HepG2 (cell line): ENCODE results near the gene ARL16. TPM values are rescaled to one million over a fixed set of nuclear protein-coding genes. Genes with fewer than 3 reads are reported as not detected.
A peak's percentile ranks its signal among the peaks of the same experiment; 100 is the strongest.

Experiments used
- BORCS8-MEF2B ChIP-seq: sonication (generic); formaldehyde crosslinking; IDR thresholded peaks from 2 replicates; pipeline ENCODE4 v1.8.0; 2022; ENCODE audit warnings: mild to moderate bottlenecking, missing genetic modification reagents
- CC2D1A ChIP-seq: sonication (generic); formaldehyde crosslinking; IDR thresholded peaks from 2 replicates; pipeline ENCODE4 v1.8.1; 2023; ENCODE audit warnings: mild to moderate bottlenecking, missing genetic modification reagents
- CHD4 ChIP-seq: fragments of 200-600 bp; sonication (generic); IDR thresholded peaks from 2 replicates; pipeline ENCODE4 v1.7.0; 2017; ENCODE audit warnings: mild to moderate bottlenecking, low read length, borderline replicate concordance
- CTCF ChIP-seq: sonication (generic); formaldehyde crosslinking; IDR thresholded peaks from 2 replicates; pipeline ENCODE4 v1.5.0; 2020; ENCODE audit warnings: mild to moderate bottlenecking, missing genetic modification reagents, moderate library complexity
- DMTF1 ChIP-seq: sonication (generic); formaldehyde crosslinking; IDR thresholded peaks from 2 replicates; pipeline ENCODE4 v1.4.0; 2020; ENCODE audit warnings: mild to moderate bottlenecking, missing genetic modification reagents
- E2F5 ChIP-seq: sonication (generic); formaldehyde crosslinking; conservative IDR thresholded peaks from 2 replicates; pipeline ENCODE4 v1.4.0; 2020; ENCODE audit warnings: missing genetic modification reagents
- GABPB1 ChIP-seq: IDR thresholded peaks from 2 replicates; pipeline ENCODE4 v1.6.1; 2016; ENCODE audit warnings: mild to moderate bottlenecking, missing genetic modification reagents, moderate library complexity, missing compliant biosample characterization
- HNF4G ChIP-seq, 2 experiments: sonication (generic) in 1 of 2; formaldehyde crosslinking in 1 of 2; IDR thresholded peaks; 2 replicates each; pipeline versions ENCODE4 v1.4.0 to v1.6.1; 2011 to 2020; ENCODE audit warnings: borderline replicate concordance in 2 of 2, low read depth in 2 of 2, mild to moderate bottlenecking in 2 of 2, low read length in 1 of 2, missing genetic modification reagents in 1 of 2, moderate library complexity in 1 of 2
- KDM1A ChIP-seq: IDR thresholded peaks from 2 replicates; pipeline ENCODE4 v1.6.1; 2016; ENCODE audit warnings: missing compliant biosample characterization
- PBX2 ChIP-seq: IDR thresholded peaks from 2 replicates; pipeline ENCODE4 v1.6.1; 2016; ENCODE audit warnings: control low read depth
- PITX1 ChIP-seq: sonication (generic); formaldehyde crosslinking; IDR thresholded peaks from 2 replicates; pipeline ENCODE4 v1.5.1; 2020; ENCODE audit warnings: mild to moderate bottlenecking, missing genetic modification reagents
- ZHX1 ChIP-seq: sonication (generic); formaldehyde crosslinking; IDR thresholded peaks from 2 replicates; pipeline ENCODE4 v1.8.1; 2022; ENCODE audit warnings: low read depth, mild to moderate bottlenecking, missing genetic modification reagents
- ZNF160 ChIP-seq: sonication (generic); formaldehyde crosslinking; IDR thresholded peaks from 2 replicates; pipeline ENCODE4 v1.8.0; 2022; ENCODE audit warnings: mild to moderate bottlenecking, inconsistent platforms, missing genetic modification reagents
- ZNF512B ChIP-seq: sonication (generic); formaldehyde crosslinking; IDR thresholded peaks from 2 replicates; pipeline ENCODE4 v1.5.1; 2020; ENCODE audit warnings: missing genetic modification reagents, mild to moderate bottlenecking, borderline replicate concordance
- ZNF644 ChIP-seq: IDR thresholded peaks from 2 replicates; pipeline ENCODE4 v1.6.1; 2016; ENCODE audit warnings: low read depth
- polyA plus RNA-seq, 8 experiments: library from polyadenylated mRNA; depleted of rRNA in 3 of 8; stranded (reverse) in 7 of 8; unstranded in 1 of 8; fragments of >200 nt; fragmentation: Illumina TruSeq in 4 of 8; extraction: Trizol in 4 of 8; gene quantifications; 2 replicates each; pipeline versions ENCODE4 v1.2.1 to v1.2.3, GENCODE V29; 2011 to 2016; ENCODE audit warnings: low read depth in 4 of 8, missing spikeins in 1 of 8, mixed read lengths in 1 of 8; ENCODE audit not compliant: insufficient read depth in 1 of 8
- total RNA-seq, 5 experiments: library from RNA; depleted of rRNA; stranded (reverse); fragments of >200 nt; fragmentation: Illumina TruSeq; extraction: Trizol; gene quantifications; 2 replicates each; pipeline ENCODE4 v1.2.3, GENCODE V29; 2016; ENCODE audit warnings: low read depth in 1 of 5

ARL16 gene
- total and polyA plus RNA-seq, 2 of the 13 experiments (the other 11 are each of a cell fraction or from before 2014, with no cell fraction given) = 20.8 to 30.8 TPM

- no peak for TF ChIP-seq HNF4G (IDR thresholded peaks at IDR 0.05; ENCODE audit: borderline replicate concordance, low read depth, low read length)
- TF ChIP-seq HNF4G (CRISPR knock-in tag; IDR thresholded peaks at IDR 0.05; ENCODE audit: borderline replicate concordance, low read depth) = no peak
- TF ChIP-seq CHD4 = no peak
- TF ChIP-seq CC2D1A (CRISPR knock-in tag) = no peak
- no peak for TF ChIP-seq E2F5 (CRISPR knock-in tag)
- TF ChIP-seq CTCF = no peak
- TF ChIP-seq PBX2 = no peak
- TF ChIP-seq ZHX1 (CRISPR knock-in tag) = no peak
- TF ChIP-seq PITX1 (CRISPR knock-in tag) = no peak
- TF ChIP-seq DMTF1 = no peak
- no peak for TF ChIP-seq ZNF160 (CRISPR knock-in tag)
- TF ChIP-seq KDM1A (CRISPR knock-in tag) = no peak
- 0 out of 2 replicates have a peak, but pooled peaks have one; percentile 18 for TF ChIP-seq BORCS8-MEF2B
- TF ChIP-seq ZNF512B (CRISPR knock-in tag) = no peak
- TF ChIP-seq ZNF644 (CRISPR knock-in tag) = no peak
- no peak for TF ChIP-seq GABPB1
These were observed 17.0 kb upstream of the ARL16 start (continued) for GRCh38 chr17:81700353-81701287.
